H9 (cell line): ENCODE measurements around the gene TRERF1. TPM values are rescaled to one million over a fixed set of nuclear protein-coding genes. Genes with fewer than 3 reads are reported as not detected.

Experiments used
- DNase-seq: peaks from one replicate; pipeline ENCODE4 v3.0.0-alpha.2; 2017
- H2AFZ ChIP-seq: one replicate; pipeline ENCODE4 v1.6.1; 2013; ENCODE audit warnings: mild to moderate bottlenecking, low read length, control low read depth, moderate library complexity
- H2AK5ac ChIP-seq: 2 replicates; pipeline ENCODE4 v1.6.1; 2013; ENCODE audit warnings: low read length, control low read depth, mixed read lengths; ENCODE audit not compliant: insufficient read length
- H2BK120ac ChIP-seq: one replicate; pipeline ENCODE4 v1.6.1; 2013; ENCODE audit warnings: low read depth, mild to moderate bottlenecking, low read length, control low read depth, inconsistent platforms; ENCODE audit not compliant: poor library complexity, severe bottlenecking
- H2BK12ac ChIP-seq: 2 replicates; pipeline ENCODE4 v1.6.1; 2013; ENCODE audit warnings: low read length, control low read depth, mixed read lengths, low read depth; ENCODE audit not compliant: insufficient read length
- H2BK15ac ChIP-seq: 2 replicates; pipeline ENCODE4 v1.6.1; 2013; ENCODE audit warnings: low read depth, low read length, control low read depth
- H2BK20ac ChIP-seq: one replicate; pipeline ENCODE4 v1.6.1; 2013; ENCODE audit warnings: low read depth, mild to moderate bottlenecking, low read length, control low read depth, inconsistent platforms; ENCODE audit not compliant: poor library complexity, severe bottlenecking
- H2BK5ac ChIP-seq: 2 replicates; pipeline ENCODE4 v1.6.1; 2013; ENCODE audit warnings: low read length, control low read depth, mixed read lengths; ENCODE audit not compliant: insufficient read length
- H3K14ac ChIP-seq: 2 replicates; pipeline ENCODE4 v1.6.1; 2013; ENCODE audit warnings: low read length, control low read depth; ENCODE audit not compliant: insufficient read depth
- H3K18ac ChIP-seq: 2 replicates; pipeline ENCODE4 v1.6.1; 2013; ENCODE audit warnings: low read depth, mild to moderate bottlenecking, mixed read lengths, low read length, control low read depth; ENCODE audit not compliant: insufficient read length
- H3K23ac ChIP-seq: 2 replicates; pipeline ENCODE4 v1.6.1; 2013; ENCODE audit warnings: low read length, control low read depth, mixed read lengths, low read depth; ENCODE audit not compliant: insufficient read length
- H3K23me2 ChIP-seq: 2 replicates; pipeline ENCODE4 v1.6.1; 2013; ENCODE audit warnings: low read depth, mild to moderate bottlenecking, mixed read lengths, low read length, control low read depth; ENCODE audit not compliant: insufficient read length, poor library complexity, severe bottlenecking
- H3K27ac ChIP-seq: 2 replicates; pipeline ENCODE4 v1.5.1; 2013; ENCODE audit warnings: low read length, control low read depth, mixed read lengths, low read depth; ENCODE audit not compliant: insufficient read length
- H3K27me3 ChIP-seq: 2 replicates; pipeline ENCODE4 v1.6.1; 2013; ENCODE audit warnings: low read length, control low read depth, inconsistent platforms; ENCODE audit not compliant: insufficient read depth
- H3K4ac ChIP-seq: 2 replicates; pipeline ENCODE4 v1.6.1; 2013; ENCODE audit warnings: low read depth, mild to moderate bottlenecking, control low read depth, inconsistent platforms, low read length, moderate library complexity
- H3K4me1 ChIP-seq: 2 replicates; pipeline ENCODE4 v1.6.1; 2013; ENCODE audit warnings: low read length, control low read depth, inconsistent platforms; ENCODE audit not compliant: insufficient read depth
- H3K4me2 ChIP-seq: 2 replicates; pipeline ENCODE4 v1.6.1; 2013; ENCODE audit warnings: low read length, control low read depth, mixed read lengths; ENCODE audit not compliant: insufficient read length, insufficient read depth
- H3K56ac ChIP-seq: 2 replicates; pipeline ENCODE4 v1.6.1; 2013; ENCODE audit warnings: low read depth, mild to moderate bottlenecking, mixed read lengths, low read length, control low read depth; ENCODE audit not compliant: insufficient read length
- H3K79me1 ChIP-seq: 2 replicates; pipeline ENCODE4 v1.6.1; 2013; ENCODE audit warnings: low read depth, mild to moderate bottlenecking, moderate library complexity, low read length, control low read depth, inconsistent platforms; ENCODE audit not compliant: insufficient read depth, poor library complexity, severe bottlenecking
- H3K79me2 ChIP-seq: 2 replicates; pipeline ENCODE4 v1.6.1; 2013; ENCODE audit warnings: low read length, control low read depth, inconsistent platforms; ENCODE audit not compliant: insufficient read depth
- H3K9ac ChIP-seq: 2 replicates; pipeline ENCODE4 v1.6.1; 2013; ENCODE audit warnings: low read length, control low read depth, mixed read lengths; ENCODE audit not compliant: insufficient read length; ENCODE audit errors: extremely low read depth
- H3K9me3 ChIP-seq: one replicate; pipeline ENCODE4 v1.6.1; 2013; ENCODE audit warnings: low read depth, low read length, inconsistent platforms; ENCODE audit not compliant: control insufficient read depth
- H3T11ph ChIP-seq: one replicate; pipeline ENCODE4 v1.6.1; 2013; ENCODE audit warnings: mild to moderate bottlenecking, low read length, control low read depth, inconsistent platforms
- H4K20me1 ChIP-seq: one replicate; pipeline ENCODE4 v1.6.1; 2013; ENCODE audit not compliant: control insufficient read depth, insufficient read length, insufficient read depth
- H4K5ac ChIP-seq: 2 replicates; pipeline ENCODE4 v1.6.1; 2013; ENCODE audit warnings: low read depth, mild to moderate bottlenecking, mixed read lengths, low read length, control low read depth; ENCODE audit not compliant: insufficient read length
- H4K8ac ChIP-seq: replicated peaks from 2 replicates; pipeline ENCODE4 v1.6.1; 2013; ENCODE audit warnings: low read length, control low read depth, mixed read lengths, low read depth; ENCODE audit not compliant: insufficient read length
- H4K91ac ChIP-seq: 2 replicates; pipeline ENCODE4 v1.6.1; 2013; ENCODE audit warnings: low read depth, mild to moderate bottlenecking, moderate library complexity, mixed read lengths, low read length, control low read depth; ENCODE audit not compliant: insufficient read length
- H3K27ac Mint-ChIP-seq, 3 experiments: 2 replicates in 2 of 3; 3 replicates in 1 of 3; pipeline ENCODE4 v1.8.0; 2020 to 2021; ENCODE audit warnings: mixed read lengths in 3 of 3, mild to moderate bottlenecking in 1 of 3, moderate library complexity in 1 of 3
- H3K27me3 Mint-ChIP-seq: 2 replicates; pipeline ENCODE4 v1.8.0; 2021; ENCODE audit warnings: low read depth, mild to moderate bottlenecking, moderate library complexity, mixed read lengths
- H3K36me3 Mint-ChIP-seq, 3 experiments: 2 replicates in 2 of 3; 3 replicates in 1 of 3; pipeline ENCODE4 v1.8.0; 2020 to 2021; ENCODE audit warnings: low read depth in 3 of 3, mixed read lengths in 3 of 3; ENCODE audit not compliant: insufficient read depth in 1 of 3
- H3K4me1 Mint-ChIP-seq, 2 experiments: 2 replicates each; pipeline ENCODE4 v1.8.0; 2020; ENCODE audit warnings: mixed read lengths in 2 of 2
- H3K4me3 Mint-ChIP-seq, 2 experiments: 2 replicates in 1 of 2; 3 replicates in 1 of 2; pipeline ENCODE4 v1.8.0; 2020 to 2021; ENCODE audit warnings: mild to moderate bottlenecking in 2 of 2, mixed read lengths in 2 of 2, moderate library complexity in 1 of 2
- H3K9me3 Mint-ChIP-seq, 2 experiments: 2 replicates in 1 of 2; 3 replicates in 1 of 2; pipeline ENCODE4 v1.8.0; 2020; ENCODE audit warnings: mild to moderate bottlenecking in 2 of 2, mixed read lengths in 2 of 2, moderate library complexity in 1 of 2
- CTCF ChIP-seq: fragments of 200-600 bp; sonication (generic); conservative IDR thresholded peaks from 3 replicates; pipeline ENCODE4 v1.8.0; 2021; ENCODE audit warnings: antibody characterized with exemption, mild to moderate bottlenecking
- whole genome bisulfite sequencing: extraction: QIAGEN DNeasy Blood & Tissue Kit; methylation state at CpG from one replicate; pipeline ENCODE4 v1.1.7; 2013; ENCODE audit warnings: missing lambda C conversion rate, low lambda C conversion rate, mixed read lengths; ENCODE audit not compliant: insufficient read length; ENCODE audit errors: extremely low coverage; 5-methylcytosine and 5-hydroxymethylcytosine counted together
- total RNA-seq: library from RNA; stranded (reverse); gene quantifications from 2 replicates; pipeline ENCODE4 v1.2.1, GENCODE V29; 2021

The TRERF1 gene
- total RNA-seq, 1 experiment from 2014 or later = 19.7 TPM

DNA sequence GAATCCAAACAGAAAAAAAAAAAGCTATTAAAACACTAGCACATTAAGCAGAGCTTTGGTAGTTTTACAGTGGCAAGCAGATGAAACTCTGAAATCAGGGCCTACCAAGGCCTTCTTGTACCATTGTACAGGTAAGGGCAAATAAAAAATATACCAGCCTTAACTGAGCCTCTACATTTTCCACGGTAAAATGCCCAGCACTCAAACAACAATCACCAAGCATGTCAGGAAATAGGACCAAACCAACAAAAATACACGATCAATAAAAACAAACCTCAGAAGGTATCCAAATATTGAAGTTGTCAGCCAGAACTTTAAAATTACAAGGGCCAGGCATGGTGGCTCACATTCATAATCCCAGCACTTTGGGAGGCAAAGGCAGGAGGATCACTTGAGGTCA is 18.3 kb downstream of the TRERF1 start:
- peak overlapping the region in 2 of 3 experiments; percentile 53 to 93; a peak in 3 of 7 replicates for H3K27ac Mint-ChIP-seq

More for the DNA sequence above, 18.3 kb downstream of the TRERF1 start:
- Histone ChIP-seq H2AFZ (no peak overlapping the region), H4K8ac (no peak overlapping the region), H3K9ac (no peak overlapping the region), H2BK15ac (no peak overlapping the region), H3K14ac (no peak overlapping the region), H3K23me2 (no peaks in the 10 kb centered on the region), H2BK5ac (no peak overlapping the region), H4K20me1 (peaks cover 3% of the 10 kb centered on the region), H3K23ac (no peak overlapping the region), H3T11ph (no peak overlapping the region), H2AK5ac (no peak overlapping the region), H2BK20ac (no peak overlapping the region), H3K79me2 (peaks cover 10% of the 10 kb centered on the region; the same call in 1 of the 2 replicates), H2BK12ac (no peak overlapping the region), H3K4me2 (no peak overlapping the region), H3K79me1 (peaks cover 2% of the 10 kb centered on the region), H4K91ac (no peak overlapping the region), H3K4ac (no peak overlapping the region), H3K18ac (no peak overlapping the region), H4K5ac (no peak overlapping the region), H3K4me1 (peaks cover 10% of the 10 kb centered on the region), H3K27me3 (no peaks in the 10 kb centered on the region), H3K56ac (no peak overlapping the region), H3K9me3 (no peaks in the 10 kb centered on the region), H2BK120ac (no peak overlapping the region), H3K27ac (no peak overlapping the region)
- Mint-ChIP-seq H3K36me3 (peaks cover 23 to 31% (median 24%) of the 10 kb centered on the region in 3 experiments), H3K4me1 (peaks cover 36 to 48% of the 10 kb centered on the region in 2 experiments), H3K27me3 (no peaks in the 10 kb centered on the region), H3K9me3 (peaks cover 17 to 18% of the 10 kb centered on the region in 2 experiments), H3K4me3 (no peak overlapping the region)
- DNase-seq = no peak
- TF ChIP-seq CTCF = no peak
- WGBS = no CpG with 5 or more reads among the region's 2 CpGs
